T-helper 22 cell (primary cell): Measurements from ENCODE around the gene PBX3.
"Not testable (repeated sequence)": the region's sequence is repeated elsewhere in the genome, so short reads cannot be mapped to it uniquely, and the experiment has no call there.

ENCODE experiments used
- DNase-seq: peaks from one replicate; pipeline ENCODE4 v3.0.0-alpha.2; 2020; ENCODE audit warnings: low read depth

Gene PBX3

DNA sequence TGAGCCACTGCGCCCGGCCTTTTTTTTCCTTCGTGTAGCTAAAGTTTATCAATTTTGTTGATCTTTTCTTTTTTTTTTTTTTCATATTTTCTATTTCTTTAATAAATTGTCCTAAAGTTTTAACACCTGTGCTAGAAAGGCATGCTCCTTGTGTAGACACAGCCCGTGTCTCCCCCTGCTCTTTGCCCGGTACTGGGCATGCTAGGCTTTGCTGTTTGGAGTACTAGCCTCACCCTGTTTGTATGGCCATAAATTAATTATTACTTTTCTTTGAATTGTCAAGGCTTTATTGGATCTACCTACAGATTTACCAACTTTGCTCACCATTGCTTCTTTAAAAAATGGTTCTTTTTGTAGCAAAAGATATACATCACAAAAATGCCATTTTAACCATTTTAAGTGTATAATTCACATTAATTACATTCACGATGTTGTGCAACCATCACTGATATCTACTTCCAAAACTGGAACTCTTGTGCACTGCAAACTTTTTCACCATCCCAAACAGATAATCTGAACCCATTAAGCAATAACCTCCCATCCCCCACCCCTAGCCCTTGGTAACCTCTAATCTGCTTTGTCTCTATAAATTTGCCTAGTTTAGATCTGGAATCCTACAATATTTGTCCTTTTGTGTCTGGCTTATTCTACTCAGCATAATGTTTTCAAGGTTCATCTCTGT, 31.5 kb downstream of the PBX3 start:
- DNase-seq: not testable (repeated sequence)

DNA sequence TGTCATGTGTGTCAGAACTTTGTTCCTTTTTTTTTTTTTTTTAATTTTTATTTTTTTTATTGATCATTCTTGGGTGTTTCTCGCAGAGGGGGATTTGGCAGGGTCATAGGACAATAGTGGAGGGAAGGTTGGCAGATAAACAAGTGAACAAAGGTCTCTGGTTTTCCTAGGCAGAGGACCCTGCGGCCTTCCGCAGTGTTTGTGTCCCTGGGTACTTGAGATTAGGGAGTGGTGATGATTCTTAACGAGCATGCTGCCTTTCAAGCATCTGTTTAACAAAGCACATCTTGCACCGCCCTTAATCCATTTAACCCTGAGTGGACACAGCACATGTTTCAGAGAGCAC, 32.0 kb downstream of the PBX3 start:
- not testable (repeated sequence) for DNase-seq

DNA sequence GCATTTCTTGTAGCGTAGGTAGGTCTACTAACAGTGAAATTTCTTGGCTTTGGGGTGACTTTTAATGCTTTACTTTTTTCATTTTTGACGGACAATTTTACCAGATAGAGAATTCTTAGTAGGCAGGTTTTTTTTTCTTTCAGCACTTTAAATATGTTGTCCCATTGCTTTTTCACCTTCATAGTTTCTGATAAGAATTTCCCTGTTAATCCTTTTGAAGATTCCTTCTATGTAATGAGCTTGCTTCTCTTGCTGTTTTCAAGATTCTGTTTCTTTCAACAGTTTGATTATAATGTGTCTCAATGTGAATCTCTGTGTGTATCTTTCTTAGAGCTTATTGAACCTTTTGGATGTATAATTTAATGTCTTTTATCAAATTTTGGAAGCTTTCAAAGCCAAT, 35.5 kb downstream of the PBX3 start:
- no peak for DNase-seq

DNA sequence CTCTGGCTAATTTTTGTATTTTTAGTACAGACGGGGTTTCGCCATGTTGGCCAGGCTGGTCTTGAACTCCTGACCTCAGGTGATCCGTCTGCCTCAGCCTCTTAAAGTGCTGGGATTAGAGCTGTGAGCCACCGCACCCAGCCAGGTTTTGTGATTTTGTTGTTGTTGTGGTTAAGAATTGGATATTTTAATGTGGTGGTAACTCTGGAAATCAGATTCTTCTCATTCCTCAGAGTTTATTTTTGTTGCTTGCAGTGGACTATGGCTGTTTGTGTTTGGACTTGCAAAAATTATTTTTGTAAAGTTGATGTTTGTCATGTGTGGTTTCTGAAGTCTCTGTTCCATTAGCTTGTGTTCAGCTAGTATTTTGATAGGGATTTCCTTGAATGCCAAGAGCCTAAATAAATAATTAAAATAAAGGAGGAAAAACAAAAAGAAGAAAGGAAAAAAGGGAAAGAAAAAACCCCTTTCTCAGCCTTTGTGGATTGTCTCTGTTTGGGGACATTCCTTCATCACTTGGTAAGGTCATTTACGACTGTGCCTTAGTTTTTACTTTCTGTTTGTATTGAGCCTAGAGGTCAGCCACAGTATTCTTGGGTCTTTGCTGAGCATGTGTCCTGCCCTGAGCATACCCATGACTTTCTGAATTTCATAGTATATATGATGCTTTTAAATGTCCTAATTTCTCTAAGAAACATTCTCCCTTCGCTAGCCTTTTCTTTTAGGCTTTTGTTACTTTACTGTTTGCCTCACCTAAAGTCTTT, 37.3 kb downstream of the PBX3 start:
- no peak for DNase-seq

DNA sequence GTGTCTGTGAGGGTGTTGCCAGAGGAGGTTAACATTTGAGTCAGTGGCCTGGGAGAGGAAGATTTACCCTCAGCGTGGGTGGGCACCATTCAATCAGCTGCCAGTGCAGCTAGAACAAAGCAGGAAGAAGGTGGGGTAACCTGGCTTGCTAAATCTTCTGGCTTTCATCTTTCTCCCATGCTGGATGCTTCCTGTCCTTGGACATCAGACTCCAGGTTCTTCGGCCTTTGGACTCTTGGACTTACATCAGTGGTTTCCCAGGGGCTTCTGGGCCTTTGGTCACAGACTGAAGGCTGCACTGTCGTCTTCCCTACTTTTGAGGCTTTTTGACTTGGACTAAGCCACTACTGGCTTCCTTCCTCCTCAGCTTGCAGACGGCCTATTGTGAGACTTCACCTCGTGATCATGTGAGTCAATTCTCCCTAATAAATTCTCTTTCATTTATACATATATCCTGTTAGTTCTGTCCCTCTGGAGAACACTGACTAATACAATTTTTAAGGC, 38.1 kb downstream of the PBX3 start:
- DNase-seq: no peak

DNA sequence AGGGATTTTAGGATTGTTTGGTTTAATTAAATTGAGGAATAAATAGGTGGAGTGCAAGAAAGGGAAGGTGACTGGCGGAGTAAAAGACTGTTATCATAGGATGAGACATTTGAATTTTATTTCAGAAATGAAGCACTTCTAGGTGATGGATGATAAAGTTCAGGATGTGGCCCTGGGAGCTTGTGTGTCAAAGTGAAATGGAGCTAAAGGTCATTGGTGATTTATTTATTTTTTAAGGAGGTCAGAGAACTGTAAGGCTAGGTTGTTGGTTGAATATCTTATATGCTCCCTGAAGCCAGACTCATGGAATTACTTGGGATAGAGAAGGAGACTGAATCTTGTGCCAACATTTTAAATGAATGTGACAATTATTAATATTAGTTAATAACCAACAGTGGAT, 40.5 kb downstream of the PBX3 start:
- no peak for DNase-seq

DNA sequence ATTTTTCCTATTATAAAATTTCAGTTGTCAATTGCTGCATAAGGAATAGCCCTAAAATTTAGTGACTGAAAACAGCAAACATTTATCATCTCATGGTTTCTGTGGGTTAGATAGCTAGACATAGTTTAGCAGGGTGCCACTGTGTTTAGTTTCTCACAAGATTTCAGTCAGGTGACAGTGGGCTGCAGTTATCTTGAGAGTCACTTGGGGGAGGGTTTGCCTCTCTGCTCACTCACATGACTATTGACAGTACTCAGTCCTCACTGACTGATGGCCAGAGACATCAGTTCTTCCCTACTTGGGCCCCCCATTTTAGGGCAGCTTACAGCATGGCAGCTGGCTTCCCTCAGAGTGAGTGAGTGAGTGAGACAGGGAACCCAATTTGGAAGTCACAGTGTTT, 42.0 kb downstream of the PBX3 start:
- DNase-seq: no peak

DNA sequence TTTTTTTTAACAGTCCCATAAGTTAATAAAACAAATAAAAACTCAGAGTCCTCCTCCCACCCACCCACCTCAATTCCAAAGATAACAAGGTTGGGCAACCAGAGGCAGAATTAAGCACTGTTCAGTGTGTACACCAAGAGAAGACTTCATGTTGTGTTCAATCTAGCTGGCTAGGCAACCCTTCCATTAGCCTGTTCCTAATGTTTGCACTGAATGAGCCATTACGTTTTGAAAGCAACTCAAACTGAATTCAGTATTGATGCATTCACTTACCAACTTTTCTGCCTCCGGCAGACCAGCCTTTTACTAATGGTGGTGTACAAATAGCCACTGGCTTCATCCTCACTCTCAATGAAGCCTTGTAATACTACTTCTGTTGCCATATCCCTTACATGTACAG, 47.5 kb downstream of the PBX3 start:
- no peak for DNase-seq

DNA sequence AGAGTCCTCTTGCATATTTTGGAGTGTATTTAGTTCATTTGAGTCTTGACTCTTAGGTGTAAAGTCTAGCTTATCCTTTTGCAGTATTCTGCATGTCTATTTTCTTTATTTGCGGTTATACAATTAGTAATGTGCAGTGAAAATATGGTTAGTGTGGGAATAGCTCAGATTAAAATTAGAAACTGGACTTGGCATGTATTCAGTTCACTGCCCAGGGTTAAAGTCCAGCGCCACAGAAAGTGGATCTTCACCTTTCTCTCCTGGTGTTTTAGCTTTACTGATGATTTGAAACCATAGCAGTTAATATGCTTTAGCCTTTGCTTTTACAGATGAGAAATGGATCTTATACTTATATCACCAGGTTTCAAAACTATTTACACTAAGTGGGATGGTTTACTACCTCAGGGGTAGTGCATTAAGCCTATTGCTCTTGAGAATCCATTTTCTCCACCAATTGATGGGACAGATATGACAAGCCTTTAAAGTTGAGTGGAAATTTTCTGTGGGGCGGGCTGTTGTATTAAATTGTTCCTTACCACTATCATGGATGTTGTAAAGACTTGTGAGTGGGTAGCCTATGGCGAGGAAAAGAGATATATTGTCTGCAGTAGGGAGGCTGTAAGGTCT, 48.9 kb downstream of the PBX3 start:
- DNase-seq: no peak

DNA sequence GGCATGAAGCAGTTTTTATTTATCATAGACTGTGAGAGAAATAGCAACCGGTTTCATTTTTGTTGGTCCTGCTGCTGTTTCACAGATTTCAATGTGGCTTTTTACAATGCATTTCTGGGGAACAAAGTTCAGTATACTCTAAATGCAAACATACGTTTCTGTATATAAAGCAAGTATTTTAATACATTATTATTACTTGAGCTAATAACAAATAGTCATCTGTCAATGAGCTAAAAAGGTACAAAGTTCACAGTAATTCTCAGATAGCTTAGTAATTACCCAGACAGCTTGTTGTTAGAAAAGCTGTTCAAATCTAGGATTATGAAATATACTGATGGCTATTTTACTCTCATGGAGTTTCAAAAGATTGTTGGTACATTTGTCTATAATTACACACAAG, 50.8 kb downstream of the PBX3 start:
- no peak for DNase-seq

DNA sequence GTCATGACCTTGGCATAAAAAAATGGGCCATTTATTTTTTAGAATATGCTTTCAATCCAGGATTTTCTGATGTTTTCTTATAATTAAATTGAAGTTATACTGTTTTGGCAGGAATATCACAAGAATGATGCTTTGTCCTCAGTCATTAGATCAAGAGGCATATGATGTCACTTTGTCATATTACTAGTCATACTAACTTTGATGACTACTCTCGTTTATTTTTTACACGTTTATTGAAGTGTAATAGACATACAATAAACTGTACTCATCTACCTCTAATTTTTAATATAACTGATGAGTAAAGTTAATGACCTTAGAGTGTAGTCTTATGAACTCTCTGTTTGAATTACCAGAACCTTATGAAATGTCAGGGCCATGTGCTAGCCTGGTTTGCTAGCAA, 56.4 kb downstream of the PBX3 start:
- no peak for DNase-seq

DNA sequence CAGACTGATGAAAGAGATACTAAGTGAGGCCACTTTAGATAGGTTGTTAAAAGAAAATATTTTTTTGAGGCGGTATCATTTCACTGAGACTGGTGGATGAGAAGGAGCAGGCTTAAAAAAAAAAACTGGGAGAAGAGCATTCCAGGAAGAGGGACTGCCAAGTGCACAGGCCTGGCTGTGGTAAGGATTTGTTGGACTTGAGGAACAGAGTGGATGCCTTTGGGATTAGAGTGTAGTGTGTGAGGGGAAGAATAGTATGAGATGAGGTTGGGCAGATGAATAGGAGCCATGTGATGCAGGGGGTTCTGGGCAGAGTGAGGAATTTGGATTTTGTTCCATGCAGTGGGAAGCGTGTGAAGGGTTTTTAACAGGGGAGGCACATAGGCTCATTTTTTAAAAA, 57.9 kb downstream of the PBX3 start:
- DNase-seq: no peak

DNA sequence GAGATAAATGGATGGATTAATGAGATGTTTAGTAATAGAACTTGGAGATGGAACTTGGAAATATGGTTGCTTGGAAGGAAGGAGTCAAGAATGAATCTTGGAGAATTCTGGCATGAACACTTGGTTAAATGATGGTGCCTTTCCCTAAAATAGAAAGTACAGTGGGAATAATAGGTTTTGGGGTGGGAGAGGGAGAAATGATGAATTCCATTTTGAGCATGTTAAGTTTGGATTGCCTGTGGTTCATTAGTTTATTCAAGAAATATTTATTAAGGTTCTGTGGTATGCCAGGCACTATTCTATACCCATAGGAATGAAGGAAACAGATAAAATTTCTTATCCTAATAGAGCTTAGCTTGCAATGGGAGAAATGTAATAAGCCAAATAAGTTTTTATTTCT, 58.4 kb downstream of the PBX3 start:
- DNase-seq: no peak

DNA sequence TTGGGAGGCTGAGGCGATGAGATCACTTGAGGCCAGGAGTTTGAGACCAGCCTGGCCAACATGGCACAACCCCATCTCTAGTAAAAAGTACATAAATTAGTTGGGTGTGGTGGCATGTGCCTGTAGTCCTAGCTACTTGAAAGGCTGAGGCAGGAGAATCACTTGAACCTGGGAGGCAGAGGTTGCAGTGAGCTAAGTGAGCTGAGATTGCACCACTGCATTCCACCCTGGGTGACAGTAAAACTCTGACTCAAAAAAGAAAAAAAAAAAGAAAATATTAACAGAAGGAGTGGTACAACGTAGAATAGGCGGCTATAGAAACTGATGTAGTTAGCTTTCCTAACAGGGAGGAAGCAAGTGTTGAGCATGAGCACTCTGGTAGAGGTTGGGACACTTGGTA, 59.9 kb downstream of the PBX3 start:
- DNase-seq: no peak

DNA sequence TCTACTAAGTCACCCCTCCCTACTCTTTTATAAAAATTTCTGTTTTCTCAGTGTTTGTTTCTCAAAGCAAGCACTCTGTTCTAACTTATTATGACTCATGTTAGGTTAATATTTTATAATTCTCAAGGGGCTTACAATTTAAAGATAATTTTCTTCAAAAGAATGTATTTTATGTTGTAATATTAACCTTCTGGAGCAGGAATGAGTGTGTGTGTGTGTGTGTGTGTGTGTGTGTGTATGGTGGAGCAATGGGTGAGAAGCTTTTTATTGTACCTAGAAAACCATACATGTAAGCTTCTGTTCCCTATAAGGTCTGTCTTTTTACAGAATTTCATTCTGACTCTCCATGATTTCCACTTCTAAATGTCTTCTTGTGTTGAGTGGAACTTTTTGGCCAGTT, 63.0 kb downstream of the PBX3 start:
- no peak for DNase-seq

DNA sequence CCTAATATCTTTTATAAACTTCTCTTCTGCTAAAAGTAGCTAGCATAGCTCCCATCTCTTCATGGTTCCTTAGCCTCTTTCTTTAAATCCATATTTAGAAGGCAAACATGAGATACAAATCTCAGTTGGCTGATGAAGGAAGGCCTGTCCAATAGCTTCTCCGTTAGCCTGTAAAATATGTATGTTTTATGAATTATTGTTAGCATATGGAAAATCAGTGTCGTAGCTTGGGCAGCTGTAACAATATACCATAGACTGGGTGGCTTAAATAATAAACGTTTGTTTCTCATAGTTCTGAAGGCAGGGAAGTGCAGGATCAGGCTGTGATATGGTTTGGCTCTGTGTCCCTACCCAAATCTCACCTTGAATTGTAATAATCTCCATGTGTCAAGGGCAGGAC, 63.8 kb downstream of the PBX3 start:
- no peak for DNase-seq

DNA sequence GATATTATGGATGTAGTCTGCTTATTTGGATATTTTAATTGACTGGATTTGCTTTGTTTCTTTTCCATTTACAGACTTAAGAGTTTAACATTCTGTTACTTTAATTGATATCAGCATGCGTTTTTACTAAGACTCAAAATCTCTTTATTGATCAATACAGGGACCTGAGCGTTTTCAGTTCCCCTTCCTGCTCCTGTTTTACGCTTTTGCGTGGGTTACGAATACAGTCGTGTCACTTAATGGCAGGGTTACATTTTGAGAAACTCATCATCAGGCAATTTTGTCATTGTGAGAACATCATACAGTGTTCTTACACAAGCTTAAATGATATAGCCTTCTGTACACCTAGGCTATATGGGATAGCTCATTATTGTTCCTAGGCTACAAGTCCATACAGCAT, 65.2 kb downstream of the PBX3 start:
- DNase-seq: no peak

DNA sequence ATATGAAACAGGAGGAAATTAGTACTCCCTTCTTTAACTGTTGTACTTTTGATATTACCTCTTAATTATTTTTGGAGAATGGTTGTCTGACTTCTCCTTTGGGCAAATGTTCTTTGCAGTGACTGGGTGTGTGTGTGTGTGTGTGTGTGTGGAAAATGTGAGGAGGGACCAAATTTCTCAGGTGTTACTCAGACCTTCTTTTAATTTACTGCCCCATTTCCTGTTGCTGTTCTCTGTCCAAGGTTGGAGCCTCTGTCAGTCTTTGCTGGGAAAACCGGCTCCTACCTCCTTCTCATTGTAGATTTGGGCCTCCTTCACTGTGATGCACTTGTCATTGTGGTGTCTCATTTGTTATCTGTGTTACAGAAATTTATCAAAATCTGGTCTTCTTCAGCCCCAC, 68.4 kb downstream of the PBX3 start:
- no peak for DNase-seq

DNA sequence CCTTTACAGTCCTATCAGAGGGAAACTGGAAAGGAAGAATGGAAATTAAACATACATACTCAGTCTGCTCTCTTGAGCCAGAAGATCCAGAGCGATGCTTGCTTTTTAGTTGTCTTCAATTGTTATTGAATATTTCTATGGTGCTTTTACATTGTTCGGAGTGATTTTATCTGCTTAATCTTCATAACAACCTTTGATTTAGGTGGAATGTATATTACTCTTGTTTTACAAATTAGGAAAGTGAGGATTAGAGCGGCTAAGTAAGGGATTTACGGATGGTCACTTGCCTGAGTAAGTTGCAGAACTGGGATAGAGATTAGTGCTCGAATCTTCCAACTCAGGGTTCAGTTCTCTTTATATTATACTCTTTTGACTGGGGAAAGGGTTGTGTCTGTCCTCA, 69.1 kb downstream of the PBX3 start:
- DNase-seq: no peak

DNA sequence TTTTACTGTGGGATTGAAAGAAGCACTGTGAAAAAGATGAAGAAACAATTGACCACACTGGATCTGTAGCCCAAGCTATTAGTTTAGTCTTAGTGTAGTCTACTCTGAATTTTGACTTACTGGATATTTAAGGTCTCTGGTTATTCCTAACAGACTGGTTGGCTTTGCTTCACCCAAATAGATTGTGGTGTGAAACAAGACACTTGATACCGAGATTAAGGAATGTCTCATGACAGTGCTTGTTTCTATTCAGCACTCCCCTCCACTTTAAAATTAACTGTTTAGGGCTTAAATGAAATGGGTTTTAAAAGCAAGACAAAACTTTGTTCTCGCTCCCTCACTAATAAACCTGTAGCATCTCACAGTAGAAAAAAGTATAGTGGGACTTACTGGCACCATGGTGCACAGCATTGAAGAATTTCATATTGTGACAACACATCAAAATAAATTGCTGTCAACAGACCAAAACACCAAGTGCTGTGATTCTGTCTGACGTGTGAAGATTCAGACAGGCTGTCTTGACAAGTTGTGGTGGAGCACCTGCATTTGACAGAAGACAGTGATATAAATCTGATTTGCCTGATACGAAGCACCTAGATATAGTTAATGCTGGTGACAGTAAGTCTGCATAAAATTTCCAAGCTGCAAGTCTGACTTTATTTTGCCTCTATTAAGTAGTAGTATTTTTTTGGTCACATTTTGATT, 73.1 kb downstream of the PBX3 start:
- DNase-seq: no peak

DNA sequence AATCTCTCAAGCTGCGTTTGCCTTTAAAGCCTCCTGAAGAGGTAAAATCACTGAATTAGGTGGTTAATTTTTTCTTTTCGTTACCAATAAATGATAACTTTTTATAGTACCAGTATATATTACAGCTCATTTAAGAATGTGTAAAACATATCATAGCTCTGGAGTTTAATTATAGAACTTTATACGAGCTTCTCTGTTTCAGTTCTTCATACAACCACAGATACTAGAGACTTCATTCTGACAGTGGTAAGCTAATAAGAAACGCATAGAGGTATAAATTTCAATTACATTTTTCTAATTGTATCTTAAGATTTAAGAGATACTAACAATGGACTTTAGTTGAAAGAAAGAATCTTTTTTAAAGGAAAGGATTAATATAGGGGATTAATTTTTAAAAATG, 73.9 kb downstream of the PBX3 start:
- no peak for DNase-seq

DNA sequence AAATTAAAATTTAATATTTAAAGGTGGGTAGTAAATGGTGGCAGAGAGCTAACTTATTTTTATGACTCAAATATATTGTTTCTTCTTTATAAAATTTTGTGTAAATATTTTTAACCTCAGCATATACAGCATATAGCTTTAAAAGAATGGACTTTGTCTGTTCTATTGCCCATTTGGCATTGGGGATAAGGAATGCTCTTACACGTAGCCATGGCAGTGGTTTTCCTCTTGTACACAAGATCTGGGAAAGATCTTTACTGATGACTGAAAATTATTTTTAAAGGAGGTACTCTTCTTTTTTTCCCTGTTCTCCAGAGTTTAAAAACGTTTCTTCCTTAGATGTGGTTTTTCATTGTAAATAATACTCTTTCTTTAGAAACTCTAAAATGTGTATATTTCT, 75.0 kb downstream of the PBX3 start:
- no peak for DNase-seq

DNA sequence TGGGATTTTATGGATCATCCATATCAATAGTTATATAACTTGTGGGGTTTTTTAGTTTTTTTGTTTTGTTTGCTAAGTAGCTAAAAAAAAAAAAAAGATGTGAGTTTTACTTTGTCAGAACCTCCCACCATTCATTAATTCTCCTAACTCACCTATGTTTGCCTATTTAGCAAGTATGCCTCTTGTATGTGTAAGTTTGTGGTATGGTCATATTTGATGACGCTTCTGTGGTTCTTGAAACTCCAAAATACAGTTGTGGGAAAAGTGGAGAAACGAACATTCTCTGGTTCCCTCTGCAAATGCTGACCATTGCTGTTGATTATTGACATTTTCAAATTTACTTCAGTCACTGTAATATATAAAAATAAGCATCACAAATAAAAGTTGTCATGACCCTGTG, 75.7 kb downstream of the PBX3 start:
- DNase-seq: no peak
